Spleen (tissue), 11 donors: ENCODE measurements around the gene ZNF568. TPM values are rescaled to one million over a fixed set of nuclear protein-coding genes. Genes with fewer than 3 reads are reported as not detected.

Experiments
- DNase-seq: peaks from one replicate; pipeline ENCODE4 v3.0.0-alpha.2; 2020
- H3K27ac ChIP-seq, 8 donors: fragments of 200-600 bp; sonication (generic) in 7 of 8; 1 replicate in 4 of 8; 2 replicates in 4 of 8; pipeline versions ENCODE4 v1.5.0 to v1.8.0; 2016 to 2021; ENCODE audit warnings: inconsistent platforms in 4 of 8, mild to moderate bottlenecking in 4 of 8, moderate library complexity in 1 of 8
- H3K27me3 ChIP-seq, 7 donors: fragments of 200-600 bp; sonication (generic) in 6 of 7; replicated peaks in 1 of 7; 1 replicate in 4 of 7; 2 replicates in 3 of 7; pipeline versions ENCODE4 v1.5.0 to v1.8.0; 2016 to 2021; ENCODE audit warnings: inconsistent platforms in 3 of 7, mild to moderate bottlenecking in 1 of 7
- H3K36me3 ChIP-seq, 6 donors: fragments of 200-600 bp; sonication (generic) in 5 of 6; 1 replicate in 4 of 6; 2 replicates in 2 of 6; pipeline versions ENCODE4 v1.5.0 to v1.8.0; 2016 to 2021; ENCODE audit warnings: inconsistent platforms in 2 of 6
- H3K4me1 ChIP-seq, 6 donors: fragments of 200-600 bp; sonication (generic) in 5 of 6; 1 replicate in 3 of 6; 2 replicates in 3 of 6; pipeline versions ENCODE4 v1.5.0 to v1.8.0; 2016 to 2021; ENCODE audit warnings: inconsistent platforms in 3 of 6
- H3K4me3 ChIP-seq, 8 donors: fragments of 200-600 bp; sonication (generic) in 7 of 8; 1 replicate in 4 of 8; 2 replicates in 4 of 8; pipeline versions ENCODE4 v1.5.0 to v1.8.0; 2016 to 2021; ENCODE audit warnings: inconsistent platforms in 4 of 8, mild to moderate bottlenecking in 4 of 8, moderate library complexity in 2 of 8
- H3K9me3 ChIP-seq, 8 donors: fragments of 200-600 bp; sonication (generic) in 7 of 8; 1 replicate in 4 of 8; 2 replicates in 4 of 8; pipeline versions ENCODE4 v1.5.0 to v1.8.0; 2016 to 2021; ENCODE audit warnings: inconsistent platforms in 4 of 8
- POLR2A ChIP-seq, 3 donors: fragments of 450-650 bp; IDR thresholded peaks; one replicate each; pipeline ENCODE4 v1.5.1; 2017; ENCODE audit warnings: antibody characterized with exemption in 3 of 3, mild to moderate bottlenecking in 1 of 3
- POLR2AphosphoS5 ChIP-seq, 3 donors: sonication (generic); formaldehyde crosslinking; IDR thresholded peaks; one replicate each; pipeline ENCODE4 v1.5.1; 2017; ENCODE audit warnings: antibody characterized with exemption in 3 of 3
- WGBS, 5 donors: extraction: QIAGEN DNeasy Blood & Tissue Kit in 3 of 5; methylation state at CpG; one replicate each; pipeline versions ENCODE4 v1.1.5 to v1.1.7; 2013 to 2018; 5-methylcytosine and 5-hydroxymethylcytosine counted together
- intact Hi-C: fragments of 100-400 bp; cut with DNase I; formaldehyde crosslinking; loops from one replicate; pipeline ENCODE4 v1.15.0; 2023; ENCODE audit warnings: low total_unique reads
- polyA plus RNA-seq, 3 donors: library from polyadenylated mRNA; stranded (reverse); fragments of 200-250 nt; gene quantifications; one replicate each; pipeline ENCODE4 v1.2.1, GENCODE V29; 2013
- total RNA-seq, 7 donors: library from RNA; depleted of rRNA in 3 of 7; stranded (reverse); fragments of >200 nt in 3 of 7; fragmentation: NEBNext Ultra II Directional in 4 of 7; extraction: Animal tissue kit (Norgen Biotek cat#: 25700) in 4 of 7; gene quantifications; one replicate each; pipeline versions ENCODE4 v1.1.0 to v1.2.1, GENCODE V29; 2016 to 2021
- TF ChIP-seq, protein P1 (sequence below), 11 experiments: fragments of 200-600 bp in 7 of 11; fragments of 450-650 bp in 4 of 11; sonication (generic) in 4 of 11; IDR thresholded peaks in 8 of 11; conservative IDR thresholded peaks in 3 of 11; 1 replicate in 7 of 11; 2 replicates in 4 of 11; pipeline versions ENCODE4 v1.4.0 to v1.8.0; 2016 to 2021; ENCODE audit warnings: antibody characterized with exemption in 11 of 11, inconsistent platforms in 4 of 11, mild to moderate bottlenecking in 1 of 11
- donor health status: healthy with polysubstance abuse.
- donor health status: DM: no; HTN: no; CAD: no; lungs with moderate emphysema.
- donor health status: DM: no; HTN: no; CAD: no.
- donor health status: Bipolar disorder and iron deficiency.
- donor health status: healthy.
- donor health status: DM: no; HTN: no; CAD: no.
- donor health status: DM: yes; HTN: yes; CAD: no.

Gene ZNF568
- total and polyA plus RNA-seq, 10 donors: 2.7 to 16.8 (median 11.2) TPM

DNA sequence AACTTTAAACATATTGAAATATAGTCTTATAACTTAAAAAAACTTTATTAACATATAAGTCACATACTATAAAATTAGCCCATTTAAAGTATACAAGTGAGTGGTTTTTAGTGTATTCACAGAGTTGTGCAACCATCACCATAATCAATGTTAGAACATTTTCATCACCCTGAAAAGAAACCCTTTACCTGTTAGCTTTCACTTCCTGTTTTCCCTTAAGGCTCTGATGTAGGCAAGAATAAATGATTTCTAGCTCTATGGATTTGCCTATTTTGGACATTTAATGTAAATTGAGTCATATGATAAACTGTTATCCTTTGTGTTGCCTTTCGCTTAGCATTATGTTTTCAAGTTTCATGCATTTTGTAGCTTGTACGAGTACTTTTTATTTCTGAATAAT lies 15.6 kb downstream of the ZNF568 start:
- H3K27me3 ChIP-seq: no peaks in the 10 kb centered on the region
- intact Hi-C loops: no loop called here
- 95 to 99% (median 98%) methylated on average over 2 of the region's 2 CpGs for WGBS, 5 donors
- TF ChIP-seq, protein P1, sequence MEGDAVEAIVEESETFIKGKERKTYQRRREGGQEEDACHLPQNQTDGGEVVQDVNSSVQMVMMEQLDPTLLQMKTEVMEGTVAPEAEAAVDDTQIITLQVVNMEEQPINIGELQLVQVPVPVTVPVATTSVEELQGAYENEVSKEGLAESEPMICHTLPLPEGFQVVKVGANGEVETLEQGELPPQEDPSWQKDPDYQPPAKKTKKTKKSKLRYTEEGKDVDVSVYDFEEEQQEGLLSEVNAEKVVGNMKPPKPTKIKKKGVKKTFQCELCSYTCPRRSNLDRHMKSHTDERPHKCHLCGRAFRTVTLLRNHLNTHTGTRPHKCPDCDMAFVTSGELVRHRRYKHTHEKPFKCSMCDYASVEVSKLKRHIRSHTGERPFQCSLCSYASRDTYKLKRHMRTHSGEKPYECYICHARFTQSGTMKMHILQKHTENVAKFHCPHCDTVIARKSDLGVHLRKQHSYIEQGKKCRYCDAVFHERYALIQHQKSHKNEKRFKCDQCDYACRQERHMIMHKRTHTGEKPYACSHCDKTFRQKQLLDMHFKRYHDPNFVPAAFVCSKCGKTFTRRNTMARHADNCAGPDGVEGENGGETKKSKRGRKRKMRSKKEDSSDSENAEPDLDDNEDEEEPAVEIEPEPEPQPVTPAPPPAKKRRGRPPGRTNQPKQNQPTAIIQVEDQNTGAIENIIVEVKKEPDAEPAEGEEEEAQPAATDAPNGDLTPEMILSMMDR (IDR thresholded peaks at IDR 0.05 in 8 of 11, conservative IDR thresholded peaks at IDR 0.05 in 3 of 11): no peak
- no peak for TF ChIP-seq POLR2A (IDR thresholded peaks at IDR 0.05)
- no peak for TF ChIP-seq POLR2AphosphoS5 (IDR thresholded peaks at IDR 0.05)
- peaks cover 2 to 100% (median 98%) of the 10 kb centered on the region in 8 donors for H3K9me3 ChIP-seq
- H3K4me1 ChIP-seq: no peaks in the 10 kb centered on the region
- no peak for DNase-seq
- H3K36me3 ChIP-seq: peaks cover 4 to 94% (median 34%) of the 10 kb centered on the region in 6 donors
- H3K4me3 ChIP-seq: no peak overlapping the region
- no peak overlapping the region for H3K27ac ChIP-seq

DNA sequence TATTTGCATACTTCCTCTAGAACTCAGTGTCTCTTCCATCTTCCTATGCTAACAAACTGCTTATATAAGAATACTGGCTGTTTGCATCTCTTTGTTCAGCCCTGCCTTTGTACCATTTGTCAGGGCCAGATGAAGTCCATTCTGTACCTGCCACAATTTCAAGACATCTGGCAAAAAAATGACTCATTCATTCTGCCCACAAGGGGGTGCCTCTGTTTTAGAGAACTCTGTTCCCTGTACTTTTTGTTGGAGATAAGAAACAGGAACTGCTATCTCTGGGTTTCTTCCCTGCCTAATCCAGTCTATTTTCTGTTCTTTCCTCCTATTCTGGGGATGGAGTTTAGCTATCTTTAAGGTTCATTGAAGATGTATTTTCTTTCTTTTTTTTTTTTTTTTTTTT lies 23.0 kb downstream of the ZNF568 start:
- intact Hi-C loops: no loop called here
- peaks cover 2 to 100% (median 100%) of the 10 kb centered on the region in 8 donors for H3K9me3 ChIP-seq
- peaks cover 23 to 100% (median 77%) of the 10 kb centered on the region in 6 donors for H3K36me3 ChIP-seq
- no peak overlapping the region for H3K4me3 ChIP-seq
- no peak for DNase-seq
- no peaks in the 10 kb centered on the region for H3K4me1 ChIP-seq
- H3K27ac ChIP-seq: no peak overlapping the region
- TF ChIP-seq, protein P1 (IDR thresholded peaks at IDR 0.05 in 8 of 11, conservative IDR thresholded peaks at IDR 0.05 in 3 of 11): no peak
- no peak for TF ChIP-seq POLR2A (IDR thresholded peaks at IDR 0.05)
- no peak for TF ChIP-seq POLR2AphosphoS5 (IDR thresholded peaks at IDR 0.05)
- H3K27me3 ChIP-seq: no peaks in the 10 kb centered on the region

DNA sequence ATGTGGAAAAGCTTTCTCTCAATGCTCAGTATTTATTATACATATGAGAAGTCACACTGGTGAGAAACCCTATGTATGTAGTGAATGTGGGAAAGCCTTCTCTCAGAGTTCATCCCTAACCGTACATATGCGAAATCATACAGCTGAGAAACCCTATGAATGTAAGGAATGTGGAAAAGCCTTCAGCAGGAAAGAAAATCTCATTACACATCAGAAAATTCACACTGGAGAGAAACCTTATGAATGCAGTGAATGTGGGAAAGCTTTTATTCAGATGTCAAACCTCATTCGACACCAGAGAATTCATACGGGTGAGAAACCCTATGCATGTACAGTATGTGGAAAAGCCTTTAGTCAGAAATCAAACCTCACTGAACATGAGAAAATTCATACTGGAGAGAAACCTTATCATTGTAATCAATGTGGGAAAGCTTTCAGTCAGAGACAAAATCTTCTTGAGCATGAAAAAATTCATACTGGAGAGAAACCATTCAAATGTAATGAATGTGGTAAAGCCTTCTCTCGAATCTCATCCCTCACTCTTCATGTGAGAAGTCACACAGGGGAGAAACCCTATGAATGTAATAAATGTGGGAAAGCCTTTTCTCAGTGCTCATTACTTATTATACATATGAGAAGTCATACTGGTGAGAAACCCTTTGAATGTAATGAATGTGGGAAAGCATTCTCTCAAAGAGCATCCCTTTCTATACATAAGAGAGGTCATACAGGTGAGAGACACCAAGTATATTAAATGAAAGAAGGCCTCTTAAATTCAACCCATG lies 34.4 kb downstream of the ZNF568 start:
- intact Hi-C loops: no loop called here
- H3K4me3 ChIP-seq: no peak overlapping the region
- TF ChIP-seq, protein P1 (IDR thresholded peaks at IDR 0.05 in 8 of 11, conservative IDR thresholded peaks at IDR 0.05 in 3 of 11): no peak
- no peak for TF ChIP-seq POLR2A (IDR thresholded peaks at IDR 0.05)
- TF ChIP-seq POLR2AphosphoS5 (IDR thresholded peaks at IDR 0.05): no peak

DNA sequence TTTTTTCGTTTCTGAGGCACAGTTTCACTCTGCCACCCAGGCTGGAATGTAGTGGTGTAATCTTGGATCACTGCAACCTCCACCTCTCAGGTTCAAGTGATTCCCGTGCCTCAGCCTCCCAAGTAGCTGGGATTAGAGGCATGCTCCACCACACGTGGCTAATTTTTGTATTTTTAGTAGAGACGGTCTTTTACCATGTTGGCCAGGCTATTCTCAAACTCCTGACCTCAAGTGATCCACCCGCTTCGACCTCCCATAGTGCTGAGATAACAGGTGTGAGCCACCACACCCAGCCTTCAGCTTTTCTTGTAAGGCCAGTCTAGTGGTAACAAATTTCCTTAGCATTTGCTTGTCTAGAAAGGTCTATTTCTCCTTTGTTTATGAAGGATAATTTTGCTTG lies 46.2 kb downstream of the ZNF568 start:
- H3K27me3 ChIP-seq: no peaks in the 10 kb centered on the region
- TF ChIP-seq, protein P1 (IDR thresholded peaks at IDR 0.05 in 8 of 11, conservative IDR thresholded peaks at IDR 0.05 in 3 of 11): no peak
- TF ChIP-seq POLR2A (IDR thresholded peaks at IDR 0.05) (no peak), POLR2AphosphoS5 (IDR thresholded peaks at IDR 0.05) (no peak)
- H3K9me3 ChIP-seq: peaks cover 5 to 100% (median 91%) of the 10 kb centered on the region in 8 donors
- H3K36me3 ChIP-seq: peaks cover 0 to 4% (median 0%) of the 10 kb centered on the region in 6 donors
- no peak overlapping the region for H3K27ac ChIP-seq
- 86 to 93% (median 90%) methylated on average over 6 of the region's 6 CpGs for WGBS, 5 donors
- no peak overlapping the region for H3K4me3 ChIP-seq
- intact Hi-C loops: no loop called here
- H3K4me1 ChIP-seq: no peaks in the 10 kb centered on the region
- DNase-seq: no peak

More for the DNA sequence above, 34.4 kb downstream of the ZNF568 start:
- Histone ChIP-seq H3K27me3 (no peaks in the 10 kb centered on the region), H3K4me1 (no peaks in the 10 kb centered on the region), H3K36me3 (peaks cover 29 to 80% (median 51%) of the 10 kb centered on the region in 6 donors), H3K27ac (no peak overlapping the region), H3K9me3 (peaks cover 43 to 100% (median 100%) of the 10 kb centered on the region in 8 donors)
- WGBS, 5 donors: 93 to 97% (median 95%) methylated on average over 5 of the region's 5 CpGs
- no peak for DNase-seq
